T-helper 2 cell treated with Interferon-gamma antibody and Interleukin-4, amounts not matched to agents 5 μg/mL and 100 μg/mL, for 36 hours (primary cell): ENCODE results near the gene WFIKKN2.

ENCODE experiments used
- DNase-seq: peaks from one replicate; pipeline ENCODE4 v3.0.0; 2021; ENCODE audit warnings: low spot score
- H3K27ac Mint-ChIP-seq: one replicate; pipeline ENCODE4 v1.8.0; 2021; ENCODE audit warnings: mild to moderate bottlenecking, mixed read lengths
- H3K27me3 Mint-ChIP-seq: one replicate; pipeline ENCODE4 v1.8.0; 2021; ENCODE audit warnings: low read depth, mixed read lengths
- H3K36me3 Mint-ChIP-seq: one replicate; pipeline ENCODE4 v1.8.0; 2021; ENCODE audit warnings: low read depth, mixed read lengths
- H3K4me1 Mint-ChIP-seq: one replicate; pipeline ENCODE4 v1.8.0; 2021; ENCODE audit warnings: low read depth, mixed read lengths
- H3K4me3 Mint-ChIP-seq: one replicate; pipeline ENCODE4 v1.8.0; 2022; ENCODE audit warnings: mild to moderate bottlenecking, moderate library complexity, mixed read lengths
- H3K9me3 Mint-ChIP-seq: one replicate; pipeline ENCODE4 v1.8.0; 2021; ENCODE audit warnings: mixed read lengths

The WFIKKN2 gene, protein sequence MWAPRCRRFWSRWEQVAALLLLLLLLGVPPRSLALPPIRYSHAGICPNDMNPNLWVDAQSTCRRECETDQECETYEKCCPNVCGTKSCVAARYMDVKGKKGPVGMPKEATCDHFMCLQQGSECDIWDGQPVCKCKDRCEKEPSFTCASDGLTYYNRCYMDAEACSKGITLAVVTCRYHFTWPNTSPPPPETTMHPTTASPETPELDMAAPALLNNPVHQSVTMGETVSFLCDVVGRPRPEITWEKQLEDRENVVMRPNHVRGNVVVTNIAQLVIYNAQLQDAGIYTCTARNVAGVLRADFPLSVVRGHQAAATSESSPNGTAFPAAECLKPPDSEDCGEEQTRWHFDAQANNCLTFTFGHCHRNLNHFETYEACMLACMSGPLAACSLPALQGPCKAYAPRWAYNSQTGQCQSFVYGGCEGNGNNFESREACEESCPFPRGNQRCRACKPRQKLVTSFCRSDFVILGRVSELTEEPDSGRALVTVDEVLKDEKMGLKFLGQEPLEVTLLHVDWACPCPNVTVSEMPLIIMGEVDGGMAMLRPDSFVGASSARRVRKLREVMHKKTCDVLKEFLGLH

DNA sequence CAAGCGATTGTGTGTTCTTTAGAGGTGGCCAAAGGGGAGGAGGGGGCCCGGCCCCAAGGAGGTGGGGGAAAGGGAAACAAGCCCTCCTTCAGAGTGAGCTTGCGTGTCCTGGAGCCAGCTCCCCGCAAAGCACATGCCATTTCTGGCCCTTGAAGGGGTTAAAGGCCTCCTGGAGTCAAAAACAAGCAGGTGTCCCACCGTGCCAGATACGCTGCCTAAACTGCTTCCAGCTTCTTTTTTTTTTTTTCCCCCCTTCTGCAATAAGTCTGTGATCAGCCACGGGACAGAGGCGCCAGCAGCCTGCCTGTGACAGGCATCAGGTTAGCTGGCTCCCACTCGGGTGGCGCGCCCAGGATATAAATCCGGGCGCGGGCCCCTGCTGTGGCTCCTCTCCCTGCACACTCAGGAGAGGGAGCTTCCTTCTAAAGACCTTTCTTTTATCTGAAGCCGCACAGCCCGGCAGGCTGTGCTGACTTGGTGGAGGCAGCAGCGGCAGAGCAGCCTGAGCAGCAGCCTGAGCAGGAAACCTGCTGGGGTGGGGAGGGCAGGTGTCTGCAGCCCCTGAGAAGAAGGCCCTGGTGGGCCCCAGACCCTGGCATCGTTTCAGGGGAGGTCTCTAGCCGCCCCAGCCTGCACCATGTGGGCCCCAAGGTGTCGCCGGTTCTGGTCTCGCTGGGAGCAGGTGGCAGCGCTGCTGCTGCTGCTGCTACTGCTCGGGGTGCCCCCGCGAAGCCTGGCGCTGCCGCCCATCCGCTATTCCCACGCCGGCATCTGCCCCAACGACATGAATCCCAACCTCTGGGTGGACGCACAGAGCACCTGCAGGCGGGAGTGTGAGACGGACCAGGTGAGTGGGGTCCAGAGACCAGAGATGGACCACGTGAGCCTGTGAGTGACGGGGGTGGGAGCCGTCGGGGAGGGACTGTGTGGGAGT, at the start of gene WFIKKN2:
TSS of gene WFIKKN2 (plus strand) at position 286 of the 934 bp plus-strand sequence. CDS start at position 638, 352 bp downstream.
- Mint-ChIP-seq H3K4me1 (no peaks in the 10 kb centered on the region), H3K27me3 (peaks cover 3% of the 10 kb centered on the region), H3K4me3 (no peak within 1 kb of the TSS), H3K36me3 (no peaks in the 10 kb centered on the region), H3K9me3 (no peaks in the 10 kb centered on the region), H3K27ac (no peak within 1 kb of the TSS)
- DNase-seq: no peak

GRCh38 chr17:50785946-50786570, 49.3 kb upstream of the WFIKKN2 start:
- no peak overlapping the region for H3K4me3 Mint-ChIP-seq
- no peak for DNase-seq
- no peaks in the 10 kb centered on the region for H3K36me3 Mint-ChIP-seq
- H3K27ac Mint-ChIP-seq: no peak overlapping the region
- no peaks in the 10 kb centered on the region for H3K9me3 Mint-ChIP-seq
- H3K4me1 Mint-ChIP-seq: peaks cover 5% of the 10 kb centered on the region
- H3K27me3 Mint-ChIP-seq: peaks cover 45% of the 10 kb centered on the region

DNA sequence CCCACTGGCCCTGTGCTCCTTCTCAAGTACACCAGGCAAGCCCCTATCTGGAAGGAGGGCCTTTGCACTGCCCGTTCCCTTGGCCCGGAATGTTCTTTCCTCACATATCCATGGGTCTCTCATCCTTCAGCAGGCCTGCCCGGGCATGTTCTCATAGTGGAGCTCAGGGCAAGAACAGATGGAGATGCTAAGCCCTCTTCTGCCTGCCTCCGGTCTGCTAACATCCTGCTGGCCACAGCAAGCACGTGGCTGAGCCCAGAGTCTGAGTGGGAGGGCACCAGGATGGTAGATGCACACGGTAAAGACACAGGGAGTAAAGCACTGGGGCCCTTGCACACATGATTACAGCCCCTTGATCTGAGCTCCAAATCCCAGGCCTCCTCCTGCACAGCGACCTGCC, 48.3 kb upstream of the WFIKKN2 start:
- H3K27ac Mint-ChIP-seq: no peak overlapping the region
- no peaks in the 10 kb centered on the region for H3K9me3 Mint-ChIP-seq
- DNase-seq: no peak
- peaks cover 47% of the 10 kb centered on the region for H3K27me3 Mint-ChIP-seq
- H3K4me3 Mint-ChIP-seq: no peak overlapping the region
- no peaks in the 10 kb centered on the region for H3K36me3 Mint-ChIP-seq
- peaks cover 5% of the 10 kb centered on the region for H3K4me1 Mint-ChIP-seq

GRCh38 chr17:50790618-50791017, 44.8 kb upstream of the WFIKKN2 start:
- Mint-ChIP-seq H3K36me3 (no peaks in the 10 kb centered on the region), H3K27me3 (peaks cover 27% of the 10 kb centered on the region), H3K27ac (no peak overlapping the region), H3K9me3 (no peaks in the 10 kb centered on the region), H3K4me1 (peaks cover 5% of the 10 kb centered on the region), H3K4me3 (no peak overlapping the region)
- DNase-seq: no peak

DNA sequence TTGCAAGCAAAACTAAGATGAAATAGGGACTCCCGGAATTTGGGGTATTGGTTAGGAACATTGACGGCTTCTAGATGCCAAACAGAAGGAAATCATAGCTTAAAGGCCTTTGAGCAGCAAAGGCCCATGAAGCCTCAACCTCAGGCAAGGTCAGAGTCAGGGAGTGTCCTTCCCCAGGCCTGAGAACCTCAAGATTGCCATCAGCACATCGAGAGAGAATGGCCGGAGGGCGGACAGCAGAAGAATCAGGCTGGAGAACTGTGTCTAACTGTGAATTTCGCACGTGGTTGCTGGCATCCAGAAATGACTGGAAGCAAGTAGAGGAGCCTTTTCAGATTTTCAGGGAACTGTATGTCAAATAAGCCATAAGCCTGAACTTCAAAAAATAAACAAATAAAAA, 43.3 kb upstream of the WFIKKN2 start:
- no peak overlapping the region for H3K27ac Mint-ChIP-seq
- H3K4me3 Mint-ChIP-seq: no peak overlapping the region
- no peak for DNase-seq
- no peaks in the 10 kb centered on the region for H3K9me3 Mint-ChIP-seq
- peaks cover 5% of the 10 kb centered on the region for H3K4me1 Mint-ChIP-seq
- H3K36me3 Mint-ChIP-seq: no peaks in the 10 kb centered on the region
- H3K27me3 Mint-ChIP-seq: peaks cover 22% of the 10 kb centered on the region

DNA sequence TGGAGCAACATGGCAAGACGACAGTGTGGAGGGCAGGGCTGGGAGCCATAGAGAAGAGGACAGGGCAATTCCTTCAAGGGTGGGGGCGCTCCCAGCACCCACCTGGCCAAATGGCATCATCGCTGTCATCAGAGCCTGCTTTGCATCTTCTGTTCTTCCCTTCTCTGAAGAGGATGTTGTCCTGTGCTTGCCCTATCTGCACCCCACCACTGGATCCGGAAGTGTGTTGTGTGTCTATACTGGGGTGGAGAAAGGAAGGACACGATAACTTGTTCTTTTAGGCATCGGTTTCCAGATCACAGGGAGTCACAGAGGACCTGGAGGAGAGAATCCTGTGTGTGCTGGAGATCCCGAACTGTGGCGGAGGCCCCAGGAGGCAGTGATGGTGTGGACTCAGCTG, 42.4 kb upstream of the WFIKKN2 start:
- H3K9me3 Mint-ChIP-seq: no peaks in the 10 kb centered on the region
- H3K4me1 Mint-ChIP-seq: peaks cover 1% of the 10 kb centered on the region
- H3K27me3 Mint-ChIP-seq: peaks cover 20% of the 10 kb centered on the region
- no peak overlapping the region for H3K27ac Mint-ChIP-seq
- H3K36me3 Mint-ChIP-seq: no peaks in the 10 kb centered on the region
- DNase-seq: no peak
- H3K4me3 Mint-ChIP-seq: no peak overlapping the region

DNA sequence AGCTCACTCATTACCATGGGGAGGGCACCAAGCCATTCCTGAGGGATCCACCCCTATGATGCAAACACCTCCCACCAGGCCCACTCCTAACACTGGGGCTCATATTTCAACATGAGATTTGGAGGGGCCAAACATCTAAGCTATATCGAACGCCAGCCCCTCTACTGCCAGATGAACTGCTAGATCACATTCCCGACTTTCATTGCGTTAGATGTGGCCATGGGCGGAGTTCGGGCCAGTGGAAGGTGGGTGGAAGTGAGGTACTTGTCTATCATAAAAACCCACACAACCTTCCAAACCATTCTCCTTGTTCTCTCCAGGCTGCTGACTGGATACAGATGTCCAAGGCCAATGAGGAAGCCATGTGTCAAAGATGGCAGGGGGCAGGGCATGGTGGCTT, 41.0 kb upstream of the WFIKKN2 start:
- Mint-ChIP-seq H3K27me3 (peaks cover 14% of the 10 kb centered on the region), H3K27ac (no peak overlapping the region), H3K9me3 (no peaks in the 10 kb centered on the region), H3K4me1 (no peaks in the 10 kb centered on the region), H3K4me3 (no peak overlapping the region), H3K36me3 (no peaks in the 10 kb centered on the region)
- DNase-seq: no peak

DNA sequence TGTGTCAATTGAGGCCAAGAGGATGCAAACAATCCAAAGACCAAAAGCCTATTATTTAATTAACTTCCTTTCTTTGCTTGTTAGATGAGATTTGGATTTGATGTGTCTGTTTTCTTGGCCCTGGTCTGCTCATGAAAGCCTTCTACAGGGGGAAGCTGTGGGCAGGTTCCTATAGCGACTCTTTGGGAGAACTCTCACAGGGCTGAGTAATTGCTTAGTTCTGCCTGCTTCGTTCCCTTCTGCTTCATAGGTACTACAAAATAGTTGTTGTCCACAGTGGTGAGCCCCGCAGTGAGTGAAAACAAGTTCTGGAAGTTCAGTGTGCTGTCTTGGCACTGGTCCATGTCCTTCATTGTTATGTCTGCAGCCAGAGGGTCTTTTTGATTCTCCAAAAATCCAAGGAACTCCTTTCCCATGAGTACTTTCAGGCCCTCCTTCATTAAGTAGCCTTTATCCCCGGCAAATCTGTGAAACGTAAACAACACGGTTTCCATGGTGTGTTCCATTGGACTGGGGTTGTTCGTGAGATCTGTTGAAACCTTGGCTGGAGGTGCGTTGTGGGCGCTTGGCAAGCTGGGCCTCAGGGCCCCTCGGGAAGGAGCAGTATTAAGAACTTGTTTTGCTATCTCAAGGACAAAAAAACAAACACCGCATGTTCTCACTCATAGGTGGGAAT, 38.1 kb upstream of the WFIKKN2 start:
- H3K4me3 Mint-ChIP-seq: no peak overlapping the region
- H3K27ac Mint-ChIP-seq: no peak overlapping the region
- H3K27me3 Mint-ChIP-seq: peaks cover 5% of the 10 kb centered on the region

DNA sequence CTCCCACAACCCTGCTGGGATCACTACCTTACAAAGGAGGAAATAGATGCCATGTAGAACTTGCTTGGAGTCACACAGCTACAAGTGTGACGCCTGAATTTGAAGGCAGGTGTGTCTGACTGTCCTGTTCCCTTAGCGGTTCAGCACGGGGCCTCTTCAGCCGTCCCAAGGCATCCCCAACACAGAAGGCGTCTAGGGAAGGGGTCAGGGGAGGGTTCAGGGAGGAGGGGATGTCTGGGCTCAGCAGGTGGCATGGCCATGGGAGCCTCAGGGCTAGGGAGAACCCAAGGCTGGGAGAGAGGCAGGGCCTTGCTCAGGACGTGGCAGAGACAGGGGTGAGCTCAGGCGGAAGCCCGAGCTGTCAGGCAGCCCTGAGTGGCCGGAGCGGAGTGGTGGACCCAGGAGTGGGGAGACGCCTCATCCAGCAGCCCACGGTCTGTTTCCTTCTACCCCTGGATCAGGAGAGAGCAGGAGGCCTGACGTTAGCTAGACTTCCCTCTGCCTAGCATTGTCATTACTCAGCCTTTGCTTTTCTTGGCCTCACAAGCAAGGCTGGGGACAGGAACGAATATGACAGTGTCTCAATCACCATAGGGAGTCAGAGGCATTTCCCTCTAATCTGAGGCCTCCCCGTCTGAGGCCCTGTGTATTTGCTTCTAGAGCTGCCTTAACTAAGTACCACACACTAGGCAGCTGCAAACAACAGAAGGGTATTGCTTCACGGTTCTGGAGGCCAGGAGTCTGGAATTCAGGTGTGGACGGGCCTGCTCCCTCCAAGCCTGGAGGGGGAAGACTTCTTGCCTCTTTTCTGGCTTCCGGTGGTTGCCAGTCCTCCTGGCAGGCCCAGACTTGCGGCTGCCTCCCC, 36.7 kb upstream of the WFIKKN2 start:
- H3K4me1 Mint-ChIP-seq: no peaks in the 10 kb centered on the region
- H3K9me3 Mint-ChIP-seq: no peaks in the 10 kb centered on the region
- no peak overlapping the region for H3K4me3 Mint-ChIP-seq
- peaks cover 5% of the 10 kb centered on the region for H3K27me3 Mint-ChIP-seq
- DNase-seq: no peak
- no peak overlapping the region for H3K27ac Mint-ChIP-seq
- H3K36me3 Mint-ChIP-seq: no peaks in the 10 kb centered on the region

More for the DNA sequence above, 38.1 kb upstream of the WFIKKN2 start:
- no peaks in the 10 kb centered on the region for H3K36me3 Mint-ChIP-seq
- no peaks in the 10 kb centered on the region for H3K9me3 Mint-ChIP-seq
- DNase-seq: no peak
- no peaks in the 10 kb centered on the region for H3K4me1 Mint-ChIP-seq

DNA sequence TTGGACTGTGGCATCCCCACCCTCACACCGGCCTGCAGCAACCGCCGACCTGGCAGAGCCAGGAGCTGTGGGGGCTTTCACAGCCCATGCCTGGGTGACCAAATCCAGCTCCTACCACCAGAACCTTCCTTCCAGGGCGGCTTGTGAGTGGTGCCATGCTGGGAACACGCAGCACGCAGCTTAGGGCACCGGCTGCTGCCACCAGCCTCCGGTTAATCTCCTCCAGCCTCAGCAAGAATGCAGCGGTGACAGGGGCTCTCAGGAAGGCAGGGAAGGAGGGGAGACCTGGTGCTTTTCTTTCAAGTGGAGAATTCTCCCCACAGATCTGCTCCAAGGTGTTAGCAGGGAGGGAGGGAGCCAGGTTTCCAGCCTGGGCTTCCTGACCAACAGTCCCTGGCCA, 35.8 kb upstream of the WFIKKN2 start:
- H3K4me1 Mint-ChIP-seq: no peaks in the 10 kb centered on the region
- peaks cover 5% of the 10 kb centered on the region for H3K27me3 Mint-ChIP-seq
- DNase-seq: no peak
- no peak overlapping the region for H3K27ac Mint-ChIP-seq
- H3K36me3 Mint-ChIP-seq: no peaks in the 10 kb centered on the region
- no peak overlapping the region for H3K4me3 Mint-ChIP-seq
- H3K9me3 Mint-ChIP-seq: no peaks in the 10 kb centered on the region

- no peaks in the 10 kb centered on the region for H3K36me3 Mint-ChIP-seq
- H3K4me1 Mint-ChIP-seq: no peaks in the 10 kb centered on the region
- no peak overlapping the region for H3K4me3 Mint-ChIP-seq
- H3K27ac Mint-ChIP-seq: no peak overlapping the region
- DNase-seq: no peak
- H3K27me3 Mint-ChIP-seq: peaks cover 5% of the 10 kb centered on the region
- H3K9me3 Mint-ChIP-seq: no peaks in the 10 kb centered on the region
These were observed 35.1 kb upstream of the WFIKKN2 start for GRCh38 chr17:50800196-50800700.
